IMR-90 (cell line): ENCODE measurements around the gene TEK. TPM values are rescaled to one million over a fixed set of nuclear protein-coding genes. Genes with fewer than 3 reads are reported as not detected.
A peak's percentile ranks its signal among the peaks of the same experiment; 100 is the strongest.

Experiments
- ATAC-seq: fragments of 200-7000 bp; cut with Tn5 transposase; 2 replicates; pipeline ENCODE4 v1.9.1; 2020; ENCODE audit warnings: low read depth, mild to moderate bottlenecking, moderate library complexity
- BruUV-seq: library from RNA; stranded (reverse); fragments of 400-500 nt; replicated peaks from 2 replicates; lab custom pipeline; 2021; lab: Mats Ljungman, UMichigan
- CTCF ChIA-PET: fragments of 300-600 bp; formaldehyde crosslinking; extraction: SDS; loops from one replicate; lab custom pipeline; 2021; ENCODE audit warnings: antibody characterized with exemption; lab: Yijun Ruan, JAX
- POLR2A ChIA-PET: fragments of 300-600 bp; sonication (Branson Sonifier 250); formaldehyde crosslinking; loops from one replicate; lab custom pipeline; 2022; ENCODE audit warnings: antibody characterized with exemption; ENCODE audit not compliant: unreplicated experiment; lab: Charles Lee
- DNase-seq: peaks from one replicate; pipeline ENCODE4 v3.0.0; 2013
- H2AFZ ChIP-seq: replicated peaks from 2 replicates; pipeline ENCODE3; 2013; ENCODE audit warnings: low read length, mild to moderate bottlenecking; ENCODE audit not compliant: poor library complexity
- H2AK5ac ChIP-seq: 2 replicates; pipeline ENCODE4 v1.6.1; 2013; ENCODE audit warnings: low read depth, low read length, inconsistent platforms
- H2AK9ac ChIP-seq: replicated peaks from 2 replicates; pipeline ENCODE3; 2013; ENCODE audit warnings: mild to moderate bottlenecking, low read depth, low read length, moderate library complexity; ENCODE audit not compliant: poor library complexity
- H2BK120ac ChIP-seq: 2 replicates; pipeline ENCODE4 v1.6.1; 2013; ENCODE audit warnings: low read depth, low read length, inconsistent platforms
- H2BK15ac ChIP-seq: 3 replicates; pipeline ENCODE4 v1.6.1; 2013; ENCODE audit warnings: low read depth, low read length, inconsistent platforms
- H2BK20ac ChIP-seq: 2 replicates; pipeline ENCODE4 v1.6.1; 2013; ENCODE audit warnings: low read depth, mild to moderate bottlenecking, inconsistent platforms, low read length, moderate library complexity
- H2BK5ac ChIP-seq: 2 replicates; pipeline ENCODE4 v1.6.1; 2013; ENCODE audit warnings: mild to moderate bottlenecking, low read depth, low read length, inconsistent platforms; ENCODE audit not compliant: poor library complexity, severe bottlenecking
- H3K14ac ChIP-seq: replicated peaks from 2 replicates; pipeline ENCODE4 v1.6.1; 2013; ENCODE audit warnings: low read depth, low read length, inconsistent platforms
- H3K18ac ChIP-seq: 2 replicates; pipeline ENCODE4 v1.6.1; 2013; ENCODE audit warnings: low read depth, low read length, control low read depth
- H3K23ac ChIP-seq: 2 replicates; pipeline ENCODE4 v1.6.1; 2013; ENCODE audit warnings: low read depth, low read length, inconsistent platforms
- H3K27ac ChIP-seq: 2 replicates; pipeline ENCODE4 v1.5.1; 2013; ENCODE audit warnings: mild to moderate bottlenecking, control low read depth, low read length; ENCODE audit not compliant: insufficient read depth
- H3K27me3 ChIP-seq: 2 replicates; pipeline ENCODE4 v1.6.1; 2013; ENCODE audit warnings: low read length; ENCODE audit not compliant: control insufficient read depth, insufficient read depth
- H3K36me3 ChIP-seq: 2 replicates; pipeline ENCODE4 v1.6.1; 2013; ENCODE audit warnings: low read length, mixed read lengths; ENCODE audit not compliant: control insufficient read depth, insufficient read depth
- H3K4ac ChIP-seq: 2 replicates; pipeline ENCODE4 v1.6.1; 2013; ENCODE audit warnings: low read depth, low read length, inconsistent platforms
- H3K4me1 ChIP-seq: 2 replicates; pipeline ENCODE4 v1.6.1; 2013; ENCODE audit warnings: low read length, mixed read lengths; ENCODE audit not compliant: control insufficient read depth, insufficient read depth
- H3K4me2 ChIP-seq: 2 replicates; pipeline ENCODE4 v1.6.1; 2013; ENCODE audit warnings: low read depth, mild to moderate bottlenecking, control low read depth, low read length, moderate library complexity
- H3K4me3 ChIP-seq: 2 replicates; pipeline ENCODE4 v1.5.1; 2013; ENCODE audit warnings: low read depth, mild to moderate bottlenecking, control low read depth, low read length, moderate library complexity; ENCODE audit not compliant: insufficient read depth
- H3K56ac ChIP-seq: 2 replicates; pipeline ENCODE4 v1.6.1; 2013; ENCODE audit warnings: low read length, inconsistent platforms; ENCODE audit not compliant: insufficient read depth; ENCODE audit errors: extremely low read depth
- H3K79me1 ChIP-seq, 2 experiments: 2 replicates each; pipeline ENCODE4 v1.6.1; 2013; ENCODE audit warnings: low read length in 2 of 2, inconsistent platforms in 1 of 2, low read depth in 1 of 2
- H3K9ac ChIP-seq: 2 replicates; pipeline ENCODE4 v1.6.1; 2013; ENCODE audit warnings: low read depth, low read length, control low read depth
- H3K9me1 ChIP-seq: 2 replicates; pipeline ENCODE4 v1.6.1; 2013; ENCODE audit warnings: low read length, inconsistent platforms; ENCODE audit not compliant: insufficient read depth
- H3K9me3 ChIP-seq: 2 replicates; pipeline ENCODE4 v1.6.1; 2013; ENCODE audit warnings: low read length; ENCODE audit not compliant: control insufficient read depth, insufficient read depth
- H4K20me1 ChIP-seq: 2 replicates; pipeline ENCODE4 v1.6.1; 2013; ENCODE audit warnings: low read length, inconsistent platforms; ENCODE audit not compliant: insufficient read depth
- H4K5ac ChIP-seq: 2 replicates; pipeline ENCODE4 v1.6.1; 2013; ENCODE audit warnings: mild to moderate bottlenecking, low read depth, low read length, control low read depth
- H4K8ac ChIP-seq, 2 experiments: 2 replicates each; pipeline ENCODE4 v1.6.1; 2013; ENCODE audit warnings: low read depth in 2 of 2, low read length in 2 of 2, control low read depth in 1 of 2, inconsistent platforms in 1 of 2
- H4K91ac ChIP-seq: 2 replicates; pipeline ENCODE4 v1.6.1; 2013; ENCODE audit warnings: low read depth, low read length, inconsistent platforms; ENCODE audit not compliant: insufficient read depth
- CEBPB ChIP-seq: IDR thresholded peaks from 2 replicates; pipeline ENCODE4 v1.6.1; 2012; ENCODE audit warnings: low read depth, low read length, improper control_type of control experiment
- MAFK ChIP-seq: IDR thresholded peaks from 2 replicates; pipeline ENCODE4 v1.6.1; 2012; ENCODE audit warnings: low read depth, low read length, improper control_type of control experiment
- WGBS, 2 experiments: methylation state at CpG; one replicate each; pipeline versions ENCODE4 v1.1.5 to v1.1.7; 2013; ENCODE audit warnings: missing lambda C conversion rate in 2 of 2; ENCODE audit not compliant: insufficient read length in 1 of 2; ENCODE audit errors: extremely low coverage in 2 of 2; 5-methylcytosine and 5-hydroxymethylcytosine counted together
- dilution Hi-C: fragments of 300-500 bp; cut with HindIII; formaldehyde crosslinking; loops from one replicate; pipeline ENCODE4 v1.14.3; 2018; ENCODE audit warnings: low sequenced_read_pairs; ENCODE audit not compliant: unreplicated experiment
- in situ Hi-C: fragments of 300-500 bp; cut with MboI; formaldehyde crosslinking; loops from 3 replicates; pipeline ENCODE4 v1.14.3; 2019; ENCODE audit warnings: low sequenced_read_pairs, inconsistent platforms, mixed read lengths
- intact Hi-C: fragments of 100-400 bp; cut with micrococcal nuclease; formaldehyde crosslinking; loops from 2 replicates; pipeline ENCODE4 v1.10.0; 2022
- polyA plus RNA-seq, 3 experiments: library from polyadenylated mRNA; depleted of rRNA; stranded (reverse); fragments of >200 nt; gene quantifications; 2 replicates each; pipeline ENCODE4 v1.2.3, GENCODE V29; 2012; ENCODE audit warnings: low replicate concordance in 1 of 3
- total RNA-seq: library from RNA; depleted of rRNA; stranded (reverse); fragments of >200 nt; gene quantifications from 2 replicates; pipeline ENCODE4 v1.2.3, GENCODE V29; 2012
- TF ChIP-seq, protein P1 (sequence below): fragments of 150-350 bp; IDR thresholded peaks from 2 replicates; pipeline ENCODE4 v1.6.1; 2017; ENCODE audit warnings: mild to moderate bottlenecking, antibody characterized with exemption, low read length, low read depth

TEK gene
- total and polyA plus RNA-seq, 2 of the 4 experiments (the other 2 are of a cell fraction), result 6.3 to 11.7 TPM

DNA sequence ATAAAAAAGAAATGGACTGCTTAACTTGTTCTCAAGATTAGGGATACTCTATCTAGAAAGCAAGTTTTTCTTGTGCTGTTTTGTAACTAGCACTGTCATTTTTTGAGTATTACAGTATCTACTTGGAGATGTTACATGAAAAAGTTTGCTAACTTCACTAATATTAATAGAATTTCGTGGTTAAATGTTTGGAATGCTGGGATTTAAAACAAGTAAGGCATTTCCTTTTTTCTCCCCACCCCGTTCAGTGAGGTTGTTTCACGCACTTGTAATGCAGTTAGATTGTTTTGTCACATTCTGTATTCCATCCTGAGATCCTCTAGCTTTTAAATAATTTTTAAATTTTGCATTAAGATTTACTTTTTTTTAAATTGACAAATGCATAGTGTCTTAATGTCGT, 20.0 kb upstream of the TEK start:
- peak overlapping the region; percentile 99; the same call in 1 of the 2 replicates for H4K91ac ChIP-seq
- H2AK5ac ChIP-seq, result no peak overlapping the region
- H3K9me3 ChIP-seq, result no peaks in the 10 kb centered on the region
- dilution Hi-C loops, result no loop called here
- in situ Hi-C loops, result no loop called here
- H3K79me1 ChIP-seq, result no peaks in the 10 kb centered on the region; a peak in 1 of 4 replicates
- H3K4me2 ChIP-seq, result peak overlapping the region; percentile 76; the same call in 1 of the 2 replicates
- no peaks in the 10 kb centered on the region for H3K27me3 ChIP-seq
- no peaks in the 10 kb centered on the region for H4K20me1 ChIP-seq
- no peak for TF ChIP-seq MAFK
- TF ChIP-seq, protein P1, sequence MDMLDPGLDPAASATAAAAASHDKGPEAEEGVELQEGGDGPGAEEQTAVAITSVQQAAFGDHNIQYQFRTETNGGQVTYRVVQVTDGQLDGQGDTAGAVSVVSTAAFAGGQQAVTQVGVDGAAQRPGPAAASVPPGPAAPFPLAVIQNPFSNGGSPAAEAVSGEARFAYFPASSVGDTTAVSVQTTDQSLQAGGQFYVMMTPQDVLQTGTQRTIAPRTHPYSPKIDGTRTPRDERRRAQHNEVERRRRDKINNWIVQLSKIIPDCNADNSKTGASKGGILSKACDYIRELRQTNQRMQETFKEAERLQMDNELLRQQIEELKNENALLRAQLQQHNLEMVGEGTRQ, result no peak
- TF ChIP-seq CEBPB, result peak; percentile 27; the same call in 1 of the 2 replicates
- peak overlapping the region; percentile 42 for H3K9ac ChIP-seq
- H2BK15ac ChIP-seq, result peak overlapping the region; percentile 64; the same call in 1 of the 3 replicates
- no peak overlapping the region for H2AFZ ChIP-seq
- H3K18ac ChIP-seq, result peak overlapping the region; percentile 93
- peak overlapping the region; percentile 97 for H3K27ac ChIP-seq
- no CpG with 5 or more reads among the region's 4 CpGs for WGBS, 2 experiments
- peaks cover 20% of the 10 kb centered on the region for H3K4me1 ChIP-seq
- peak; percentile 55 for ATAC-seq
- H2BK20ac ChIP-seq, result peak overlapping the region; percentile 91
- POLR2A ChIA-PET, result interaction anchor here (1.2 kb wide), 1 partner anchor 23 kb away, joined by 3 read pairs; no protein-coding TSS in a partner anchor
- DNase-seq, result peak; percentile 89
- H2BK120ac ChIP-seq, result peak overlapping the region; percentile 97
- peak overlapping the region; percentile 78; the same call in 1 of the 2 replicates for H3K56ac ChIP-seq
- peak overlapping the region; percentile 90 to 92; a peak in 3 of 4 replicates for H4K8ac ChIP-seq
- peak overlapping the region; percentile 90; the same call in 1 of the 2 replicates for H4K5ac ChIP-seq
- no TSS peak for BruUV-seq
- H3K14ac ChIP-seq, result peak overlapping the region; percentile 93
- H3K36me3 ChIP-seq, result no peaks in the 10 kb centered on the region
- no peak overlapping the region for H3K4me3 ChIP-seq
- CTCF ChIA-PET, result interaction anchor here (1.0 kb wide), 1 partner anchor 15 kb away, joined by 3 read pairs; no protein-coding TSS in a partner anchor
- intact Hi-C loops, result loop anchor here (5.0 to 10.0 kb wide), 2 partner anchors 144 to 188 kb away; partner anchors contain the start of gene PLAA
- peak overlapping the region; percentile 100 for H2BK5ac ChIP-seq
- H2AK9ac ChIP-seq, result no peak overlapping the region
- peak overlapping the region; percentile 81; the same call in 1 of the 2 replicates for H3K23ac ChIP-seq
- peak overlapping the region; percentile 98; the same call in 1 of the 2 replicates for H3K4ac ChIP-seq
- H3K9me1 ChIP-seq, result no peaks in the 10 kb centered on the region
